Lower lobe of right lung (tissue), 2 donors: Measurements from ENCODE around the gene SLC30A2. TPM values are rescaled to one million over a fixed set of nuclear protein-coding genes. Genes with fewer than 3 reads are reported as not detected.

Experiments used
- ATAC-seq, 2 donors: fragments of 200-7000 bp; cut with Tn5 transposase; one replicate each; pipeline ENCODE4 v1.9.1; 2020 to 2022; ENCODE audit warnings: mild to moderate bottlenecking in 2 of 2, moderate library complexity in 2 of 2
- DNase-seq: peaks from one replicate; pipeline ENCODE4 v3.0.0-alpha.2; 2020
- H3K27ac ChIP-seq: fragments of 200-600 bp; one replicate; pipeline ENCODE4 v1.8.0; 2022
- H3K27me3 ChIP-seq: fragments of 200-600 bp; one replicate; pipeline ENCODE4 v1.8.0; 2022; ENCODE audit warnings: low read depth
- H3K36me3 ChIP-seq: fragments of 200-600 bp; one replicate; pipeline ENCODE4 v1.8.0; 2022; ENCODE audit warnings: mild to moderate bottlenecking
- H3K4me1 ChIP-seq: fragments of 200-600 bp; one replicate; pipeline ENCODE4 v1.8.0; 2022
- H3K4me3 ChIP-seq: fragments of 200-600 bp; one replicate; pipeline ENCODE4 v1.8.0; 2022; ENCODE audit warnings: mild to moderate bottlenecking
- H3K9me3 ChIP-seq: fragments of 200-600 bp; one replicate; pipeline ENCODE4 v1.8.0; 2022
- intact Hi-C: fragments of 100-400 bp; cut with DNase I; formaldehyde crosslinking; loops from one replicate; pipeline ENCODE4 v1.11.0; 2022
- total RNA-seq: library from RNA; stranded (reverse); fragmentation: NEBNext Ultra II Directional; extraction: Animal tissue kit (Norgen Biotek cat#: 25700); gene quantifications from one replicate; pipeline ENCODE4 v1.2.1, GENCODE V29; 2021
- TF ChIP-seq, protein P1 (sequence below): fragments of 200-600 bp; IDR thresholded peaks from one replicate; pipeline ENCODE4 v1.8.0; 2022; ENCODE audit warnings: antibody characterized with exemption, mild to moderate bottlenecking
- donor health status: DM: no; HTN: yes; CAD: no; lungs with severe emphysema.

SLC30A2 gene
- total RNA-seq, 1 donor from 2014 or later, result not detected

DNA sequence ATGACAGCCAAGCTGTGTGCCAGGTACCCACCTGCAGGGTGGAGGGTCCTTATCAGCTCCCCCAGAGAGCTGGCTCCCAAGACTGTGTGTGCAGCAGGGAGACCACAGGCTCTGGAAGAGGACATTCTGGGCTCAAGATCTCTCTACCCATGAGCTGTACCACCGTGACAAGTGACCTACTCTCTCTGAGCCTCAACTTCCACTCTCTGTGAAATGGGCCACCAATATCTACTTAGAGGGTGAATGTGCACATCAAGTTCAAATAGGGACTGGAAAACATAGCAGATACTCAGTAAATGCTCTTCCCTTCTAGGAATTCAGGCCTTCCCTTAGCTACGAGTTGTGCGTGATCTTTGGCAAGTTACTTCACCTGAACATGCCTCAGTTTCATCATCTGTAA, 1.5 kb downstream of the SLC30A2 start:
- intact Hi-C loops, result no loop called here
- peaks cover 77% of the 10 kb centered on the region for H3K27me3 ChIP-seq
- ATAC-seq, result no peak

GRCh38 chr1:26043765-26044164, 2.2 kb downstream of the SLC30A2 start:
- Histone ChIP-seq H3K27me3 (peaks cover 73% of the 10 kb centered on the region), H3K36me3 (no peaks in the 10 kb centered on the region), H3K27ac (no peak overlapping the region), H3K4me3 (no peak overlapping the region), H3K9me3 (no peaks in the 10 kb centered on the region), H3K4me1 (peaks cover 15% of the 10 kb centered on the region)
- DNase-seq, result no peak
- TF ChIP-seq, protein P1, sequence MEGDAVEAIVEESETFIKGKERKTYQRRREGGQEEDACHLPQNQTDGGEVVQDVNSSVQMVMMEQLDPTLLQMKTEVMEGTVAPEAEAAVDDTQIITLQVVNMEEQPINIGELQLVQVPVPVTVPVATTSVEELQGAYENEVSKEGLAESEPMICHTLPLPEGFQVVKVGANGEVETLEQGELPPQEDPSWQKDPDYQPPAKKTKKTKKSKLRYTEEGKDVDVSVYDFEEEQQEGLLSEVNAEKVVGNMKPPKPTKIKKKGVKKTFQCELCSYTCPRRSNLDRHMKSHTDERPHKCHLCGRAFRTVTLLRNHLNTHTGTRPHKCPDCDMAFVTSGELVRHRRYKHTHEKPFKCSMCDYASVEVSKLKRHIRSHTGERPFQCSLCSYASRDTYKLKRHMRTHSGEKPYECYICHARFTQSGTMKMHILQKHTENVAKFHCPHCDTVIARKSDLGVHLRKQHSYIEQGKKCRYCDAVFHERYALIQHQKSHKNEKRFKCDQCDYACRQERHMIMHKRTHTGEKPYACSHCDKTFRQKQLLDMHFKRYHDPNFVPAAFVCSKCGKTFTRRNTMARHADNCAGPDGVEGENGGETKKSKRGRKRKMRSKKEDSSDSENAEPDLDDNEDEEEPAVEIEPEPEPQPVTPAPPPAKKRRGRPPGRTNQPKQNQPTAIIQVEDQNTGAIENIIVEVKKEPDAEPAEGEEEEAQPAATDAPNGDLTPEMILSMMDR, result no peak
- intact Hi-C loops, result no loop called here
- no peak for ATAC-seq

More for the DNA sequence above, 1.5 kb downstream of the SLC30A2 start:
- Histone ChIP-seq H3K27ac (no peak overlapping the region), H3K4me3 (no peak overlapping the region), H3K4me1 (peaks cover 15% of the 10 kb centered on the region), H3K9me3 (no peaks in the 10 kb centered on the region), H3K36me3 (no peaks in the 10 kb centered on the region)
- TF ChIP-seq, protein P1, result no peak
- no peak for DNase-seq

DNA sequence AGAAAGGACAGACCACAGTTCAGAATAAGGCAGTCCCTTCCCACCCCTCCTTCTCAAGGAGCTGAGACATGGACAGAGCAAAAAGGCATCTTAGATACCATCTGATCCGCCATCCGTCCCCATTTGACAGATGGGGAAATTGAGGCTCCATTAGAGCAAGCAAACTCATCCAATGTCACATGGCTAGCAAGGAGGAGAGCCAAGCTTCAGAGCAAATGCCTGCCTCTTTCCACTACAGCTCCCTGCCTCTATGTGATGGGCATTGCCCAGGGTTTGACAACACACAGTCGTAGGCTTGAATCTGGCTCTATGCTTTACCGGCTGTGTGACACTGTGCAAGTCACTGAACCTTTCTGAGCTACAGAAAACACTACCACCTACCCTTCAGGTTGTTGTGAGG, 3.9 kb downstream of the SLC30A2 start:
- ATAC-seq, result no peak
- TF ChIP-seq, protein P1, result no peak
- peaks cover 57% of the 10 kb centered on the region for H3K27me3 ChIP-seq
- H3K27ac ChIP-seq, result no peak overlapping the region
- no peaks in the 10 kb centered on the region for H3K36me3 ChIP-seq
- intact Hi-C loops, result no loop called here
- no peak overlapping the region for H3K4me3 ChIP-seq
- no peak for DNase-seq
- no peaks in the 10 kb centered on the region for H3K9me3 ChIP-seq
- peaks cover 15% of the 10 kb centered on the region for H3K4me1 ChIP-seq

- Histone ChIP-seq H3K9me3 (no peaks in the 10 kb centered on the region), H3K36me3 (no peaks in the 10 kb centered on the region), H3K27ac (no peak overlapping the region), H3K27me3 (peaks cover 51% of the 10 kb centered on the region), H3K4me1 (peaks cover 15% of the 10 kb centered on the region), H3K4me3 (no peak overlapping the region)
- ATAC-seq (no peak), DNase-seq (no peak)
- intact Hi-C loops, result no loop called here
- TF ChIP-seq, protein P1, result no peak
These were observed 4.5 kb downstream of the SLC30A2 start for GRCh38 chr1:26041401-26041800.

DNA sequence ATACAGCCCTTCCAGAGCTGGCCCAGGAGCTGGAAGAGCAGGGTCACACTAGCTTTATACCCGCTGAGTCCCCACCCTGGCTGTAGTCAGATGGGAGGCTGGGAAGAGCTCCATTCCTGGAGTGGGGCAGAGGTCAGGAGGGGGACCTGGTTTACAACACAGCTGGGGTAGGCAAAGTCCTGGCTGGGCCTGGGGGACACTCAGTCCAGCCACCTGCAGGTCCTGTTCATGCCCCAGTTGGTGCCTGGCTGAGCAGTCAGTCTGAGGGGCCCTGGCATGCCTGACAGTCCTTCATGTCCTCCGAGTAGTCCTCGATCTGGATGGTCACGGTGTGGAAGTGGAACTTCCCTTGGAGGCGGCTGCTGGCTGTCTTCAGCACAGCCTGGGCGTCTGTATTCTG, 7.0 kb downstream of the SLC30A2 start:
- TF ChIP-seq, protein P1, result no peak
- Histone ChIP-seq H3K27me3 (peaks cover 35% of the 10 kb centered on the region), H3K27ac (no peak overlapping the region), H3K4me1 (peaks cover 16% of the 10 kb centered on the region), H3K36me3 (no peaks in the 10 kb centered on the region), H3K4me3 (no peak overlapping the region), H3K9me3 (no peaks in the 10 kb centered on the region)
- intact Hi-C loops, result no loop called here
- no peak for DNase-seq
- no peak for ATAC-seq

- ATAC-seq (no peak), DNase-seq (no peak)
- no peaks in the 10 kb centered on the region for H3K9me3 ChIP-seq
- H3K4me1 ChIP-seq, result peaks cover 16% of the 10 kb centered on the region
- H3K27me3 ChIP-seq, result peaks cover 31% of the 10 kb centered on the region
- no peak overlapping the region for H3K27ac ChIP-seq
- H3K4me3 ChIP-seq, result no peak overlapping the region
- intact Hi-C loops, result no loop called here
- TF ChIP-seq, protein P1, result no peak
- no peaks in the 10 kb centered on the region for H3K36me3 ChIP-seq
These were observed 7.4 kb downstream of the SLC30A2 start for GRCh38 chr1:26038477-26038876.
